ENCODE results near the gene ZBTB16. TPM values are rescaled to one million over a fixed set of nuclear protein-coding genes. Genes with fewer than 3 reads are reported as not detected.

ZBTB16 gene
- total RNA-seq, 1 experiment from 2014 or later = 0.44 TPM

- CTCF ChIA-PET = no interaction called here
- Histone ChIP-seq H3K27ac (no peak overlapping the region), H3K4me3 (no peak overlapping the region), H3K79me2 (ENCODE audit: low read depth) (no peaks in the 10 kb centered on the region), H3K36me3 (ENCODE audit: low read depth) (no peaks in the 10 kb centered on the region), H3K4me1 (replicated peaks; ENCODE audit: insufficient read depth) (no peaks in the 10 kb centered on the region), H3K9me2 (ENCODE audit: insufficient read depth) (no peaks in the 10 kb centered on the region), H2AFZ (no peak overlapping the region), H4K20me1 (ENCODE audit: insufficient read depth) (no peaks in the 10 kb centered on the region), H3K4me2 (no peak overlapping the region), H3F3A (ENCODE audit: insufficient read depth, low read depth) (no peaks in the 10 kb centered on the region), H3K27me3 (ENCODE audit: insufficient read depth, low read depth) (peaks cover 99% of the 10 kb centered on the region), H3K9me3 (ENCODE audit: insufficient read depth, low read depth) (no peaks in the 10 kb centered on the region)
- POLR2A ChIA-PET (ENCODE audit: unreplicated experiment) = no interaction called here
- BruUV-seq (replicated peaks) = no TSS peak
- DNase-seq = no peak
- TF ChIP-seq EZH2 (IDR thresholded peaks at IDR 0.05; ENCODE audit: low read depth) (no peak), CTCF (conservative IDR thresholded peaks at IDR 0.05) (no peak)
- intact Hi-C loops (cut with micrococcal nuclease; ENCODE audit: unreplicated experiment) = no loop called here
These were observed 70.6 kb downstream of the ZBTB16 start for GRCh38 chr11:114130115-114130576.

GRCh38 chr11:114130629-114131277 lies 71.2 kb downstream of the ZBTB16 start:
- intact Hi-C loops (cut with micrococcal nuclease; ENCODE audit: unreplicated experiment) = no loop called here

GRCh38 chr11:114131461-114131864 lies 72.0 kb downstream of the ZBTB16 start:
- H3K4me3 ChIP-seq = no peak overlapping the region
- CTCF ChIA-PET = no interaction called here
- H4K20me1 ChIP-seq (ENCODE audit: insufficient read depth) = no peaks in the 10 kb centered on the region

More at GRCh38 chr11:114130629-114131277, 71.2 kb downstream of the ZBTB16 start:
- Histone ChIP-seq H3K4me1 (replicated peaks; ENCODE audit: insufficient read depth) (no peaks in the 10 kb centered on the region), H3K27me3 (ENCODE audit: insufficient read depth, low read depth) (peaks cover 99% of the 10 kb centered on the region), H3K79me2 (ENCODE audit: low read depth) (no peaks in the 10 kb centered on the region), H3K4me3 (no peak overlapping the region), H2AFZ (no peak overlapping the region), H3K9me2 (ENCODE audit: insufficient read depth) (no peaks in the 10 kb centered on the region), H3K9me3 (ENCODE audit: insufficient read depth, low read depth) (no peaks in the 10 kb centered on the region), H3K4me2 (no peak overlapping the region), H3K27ac (no peak overlapping the region), H3F3A (ENCODE audit: insufficient read depth, low read depth) (no peaks in the 10 kb centered on the region), H3K36me3 (ENCODE audit: low read depth) (no peaks in the 10 kb centered on the region), H4K20me1 (ENCODE audit: insufficient read depth) (no peaks in the 10 kb centered on the region)
- CTCF ChIA-PET = no interaction called here
- no peak for DNase-seq
- POLR2A ChIA-PET (ENCODE audit: unreplicated experiment) = no interaction called here
- TF ChIP-seq EZH2 (IDR thresholded peaks at IDR 0.05; ENCODE audit: low read depth) (no peak), CTCF (conservative IDR thresholded peaks at IDR 0.05) (no peak)
- no TSS peak for BruUV-seq (replicated peaks)

More at GRCh38 chr11:114131461-114131864, 72.0 kb downstream of the ZBTB16 start:
- H3K9me3 ChIP-seq (ENCODE audit: insufficient read depth, low read depth) = no peaks in the 10 kb centered on the region
- H3K79me2 ChIP-seq (ENCODE audit: low read depth) = no peaks in the 10 kb centered on the region
- no peak overlapping the region for H3K27ac ChIP-seq
- TF ChIP-seq CTCF (conservative IDR thresholded peaks at IDR 0.05) (no peak), EZH2 (IDR thresholded peaks at IDR 0.05; ENCODE audit: low read depth) (no peak)
- no TSS peak for BruUV-seq (replicated peaks)
- H2AFZ ChIP-seq = no peak overlapping the region
- POLR2A ChIA-PET (ENCODE audit: unreplicated experiment) = no interaction called here
- H3F3A ChIP-seq (ENCODE audit: insufficient read depth, low read depth) = no peaks in the 10 kb centered on the region
- H3K36me3 ChIP-seq (ENCODE audit: low read depth) = no peaks in the 10 kb centered on the region
- no peaks in the 10 kb centered on the region for H3K4me1 ChIP-seq (replicated peaks; ENCODE audit: insufficient read depth)
- intact Hi-C loops (cut with micrococcal nuclease; ENCODE audit: unreplicated experiment) = no loop called here
- no peak overlapping the region for H3K4me2 ChIP-seq
- H3K9me2 ChIP-seq (ENCODE audit: insufficient read depth) = no peaks in the 10 kb centered on the region
- no peak for DNase-seq
- peaks cover 95% of the 10 kb centered on the region for H3K27me3 ChIP-seq (ENCODE audit: insufficient read depth, low read depth)
